Measurements from ENCODE around the gene BABAM2. TPM values are rescaled to one million over a fixed set of nuclear protein-coding genes. Genes with fewer than 3 reads are reported as not detected.
A peak's percentile ranks its signal among the peaks of the same experiment; 100 is the strongest.

BABAM2 gene
- total and polyA plus RNA-seq, 9 of the 15 experiments (the other 6 are each of a cell fraction or from before 2014, with no cell fraction given), result 10.9 to 37.4 (median 25.6) TPM

- TF ChIP-seq MGA (IDR thresholded peaks at IDR 0.05) (peak; percentile 57; the same call in 1 of the 2 replicates), MAZ (CRISPR knock-in tag; conservative IDR thresholded peaks at IDR 0.05 in 1 of 2, IDR thresholded peaks at IDR 0.05 in 1 of 2) (0 out of 4 replicates have a peak, but pooled peaks of 1 of the 2 experiments have one; percentile 11), GMEB1 (CRISPR knock-in tag; IDR thresholded peaks at IDR 0.05) (no peak), ZBTB11 (CRISPR knock-in tag; IDR thresholded peaks at IDR 0.05) (0 out of 6 replicates have a peak, but pooled peaks of 1 of the 3 experiments have one; percentile 13), PTBP1 (IDR thresholded peaks at IDR 0.05; ENCODE audit: low read depth, low read length) (no peak), TCF7 (IDR thresholded peaks at IDR 0.05; ENCODE audit: borderline replicate concordance) (no peak), ZNF197 (CRISPR knock-in tag; IDR thresholded peaks at IDR 0.05; ENCODE audit: low read depth) (0 out of 2 replicates have a peak, but pooled peaks have one; percentile 44)
These were observed 465.8 kb downstream of the BABAM2 start (continued) for GRCh38 chr2:28356095-28356911.
